ENCODE data around the gene ZSWIM1. TPM values are rescaled to one million over a fixed set of nuclear protein-coding genes. Genes with fewer than 3 reads are reported as not detected.

The ZSWIM1 gene
- total and polyA plus RNA-seq, 10 donors, result 3.7 to 16.1 (median 11.1) TPM

DNA sequence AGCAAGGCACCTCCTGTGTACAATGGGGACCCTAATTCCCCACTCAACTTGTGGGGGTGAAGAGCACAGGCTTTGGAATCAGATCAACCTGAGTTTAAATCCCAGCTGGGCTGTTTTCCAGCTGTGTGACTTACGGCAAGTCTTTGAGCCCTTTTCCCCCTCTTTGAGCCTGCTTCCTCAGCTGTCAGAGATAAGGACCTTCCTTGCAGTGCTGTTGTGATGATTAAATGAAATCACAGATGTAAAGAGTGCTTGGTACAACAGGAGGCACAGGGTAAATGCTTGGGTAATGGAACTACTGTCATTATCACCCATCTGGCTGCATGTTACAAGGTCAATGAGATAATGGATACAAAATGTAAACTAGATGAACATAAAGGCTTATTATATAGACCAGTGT is 44.2 kb upstream of the ZSWIM1 start:
- peaks cover 23 to 76% (median 50%) of the 10 kb centered on the region in 6 donors for H3K4me1 ChIP-seq
- H3K36me3 ChIP-seq, result peaks cover 3 to 41% (median 17%) of the 10 kb centered on the region in 6 donors
- peak overlapping the region in 2 of 8 donors; percentile 23 to 54 for H3K27ac ChIP-seq
- H3K4me3 ChIP-seq, result peak overlapping the region in 1 of 8 donors; percentile 11
- H3K27me3 ChIP-seq (replicated peaks in 1 of 7), result no peaks in the 10 kb centered on the region
- WGBS, 5 donors, result 40 to 83% (median 68%) methylated on average over 1 of the region's 1 CpG
- TF ChIP-seq POLR2AphosphoS5 (IDR thresholded peaks at IDR 0.05), result no peak
- TF ChIP-seq, protein P1, sequence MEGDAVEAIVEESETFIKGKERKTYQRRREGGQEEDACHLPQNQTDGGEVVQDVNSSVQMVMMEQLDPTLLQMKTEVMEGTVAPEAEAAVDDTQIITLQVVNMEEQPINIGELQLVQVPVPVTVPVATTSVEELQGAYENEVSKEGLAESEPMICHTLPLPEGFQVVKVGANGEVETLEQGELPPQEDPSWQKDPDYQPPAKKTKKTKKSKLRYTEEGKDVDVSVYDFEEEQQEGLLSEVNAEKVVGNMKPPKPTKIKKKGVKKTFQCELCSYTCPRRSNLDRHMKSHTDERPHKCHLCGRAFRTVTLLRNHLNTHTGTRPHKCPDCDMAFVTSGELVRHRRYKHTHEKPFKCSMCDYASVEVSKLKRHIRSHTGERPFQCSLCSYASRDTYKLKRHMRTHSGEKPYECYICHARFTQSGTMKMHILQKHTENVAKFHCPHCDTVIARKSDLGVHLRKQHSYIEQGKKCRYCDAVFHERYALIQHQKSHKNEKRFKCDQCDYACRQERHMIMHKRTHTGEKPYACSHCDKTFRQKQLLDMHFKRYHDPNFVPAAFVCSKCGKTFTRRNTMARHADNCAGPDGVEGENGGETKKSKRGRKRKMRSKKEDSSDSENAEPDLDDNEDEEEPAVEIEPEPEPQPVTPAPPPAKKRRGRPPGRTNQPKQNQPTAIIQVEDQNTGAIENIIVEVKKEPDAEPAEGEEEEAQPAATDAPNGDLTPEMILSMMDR (IDR thresholded peaks at IDR 0.05 in 8 of 11, conservative IDR thresholded peaks at IDR 0.05 in 3 of 11), result no peak
- TF ChIP-seq POLR2A (IDR thresholded peaks at IDR 0.05), result no peak
- no peaks in the 10 kb centered on the region for H3K9me3 ChIP-seq
- intact Hi-C loops (cut with DNase I; ENCODE audit: low total_unique reads), result no loop called here
- DNase-seq, result no peak

DNA sequence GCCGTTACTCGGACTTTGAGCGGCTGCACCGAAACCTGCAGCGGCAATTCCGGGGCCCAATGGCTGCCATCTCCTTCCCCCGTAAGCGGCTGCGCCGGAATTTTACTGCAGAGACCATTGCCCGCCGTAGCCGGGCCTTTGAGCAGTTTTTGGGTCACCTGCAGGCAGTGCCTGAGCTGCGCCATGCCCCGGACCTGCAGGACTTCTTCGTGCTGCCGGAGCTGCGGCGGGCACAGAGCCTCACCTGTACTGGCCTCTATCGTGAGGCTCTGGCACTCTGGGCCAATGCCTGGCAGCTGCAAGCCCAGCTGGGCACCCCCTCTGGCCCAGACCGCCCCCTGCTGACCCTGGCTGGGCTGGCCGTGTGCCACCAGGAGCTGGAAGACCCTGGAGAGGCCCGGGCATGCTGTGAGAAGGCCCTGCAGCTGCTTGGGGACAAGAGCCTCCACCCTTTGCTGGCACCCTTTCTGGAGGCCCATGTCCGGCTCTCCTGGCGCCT is 40.3 kb upstream of the ZSWIM1 start:
- no peaks in the 10 kb centered on the region for H3K27me3 ChIP-seq (replicated peaks in 1 of 7)
- H3K4me1 ChIP-seq, result peaks cover 10 to 57% (median 27%) of the 10 kb centered on the region in 6 donors
- H3K36me3 ChIP-seq, result peaks cover 3 to 80% (median 45%) of the 10 kb centered on the region in 6 donors
- DNase-seq, result no peak
- intact Hi-C loops (cut with DNase I; ENCODE audit: low total_unique reads), result no loop called here
- WGBS, 5 donors, result 93 to 97% (median 94%) methylated on average over 14 to 25 of the region's 25 CpGs
- H3K9me3 ChIP-seq, result no peaks in the 10 kb centered on the region
- TF ChIP-seq POLR2AphosphoS5 (IDR thresholded peaks at IDR 0.05), result peak in 1 of 3 donors; percentile 51
- TF ChIP-seq, protein P1 (IDR thresholded peaks at IDR 0.05 in 8 of 11, conservative IDR thresholded peaks at IDR 0.05 in 3 of 11), result no peak
- H3K4me3 ChIP-seq, result no peak overlapping the region
- no peak overlapping the region for H3K27ac ChIP-seq

DNA sequence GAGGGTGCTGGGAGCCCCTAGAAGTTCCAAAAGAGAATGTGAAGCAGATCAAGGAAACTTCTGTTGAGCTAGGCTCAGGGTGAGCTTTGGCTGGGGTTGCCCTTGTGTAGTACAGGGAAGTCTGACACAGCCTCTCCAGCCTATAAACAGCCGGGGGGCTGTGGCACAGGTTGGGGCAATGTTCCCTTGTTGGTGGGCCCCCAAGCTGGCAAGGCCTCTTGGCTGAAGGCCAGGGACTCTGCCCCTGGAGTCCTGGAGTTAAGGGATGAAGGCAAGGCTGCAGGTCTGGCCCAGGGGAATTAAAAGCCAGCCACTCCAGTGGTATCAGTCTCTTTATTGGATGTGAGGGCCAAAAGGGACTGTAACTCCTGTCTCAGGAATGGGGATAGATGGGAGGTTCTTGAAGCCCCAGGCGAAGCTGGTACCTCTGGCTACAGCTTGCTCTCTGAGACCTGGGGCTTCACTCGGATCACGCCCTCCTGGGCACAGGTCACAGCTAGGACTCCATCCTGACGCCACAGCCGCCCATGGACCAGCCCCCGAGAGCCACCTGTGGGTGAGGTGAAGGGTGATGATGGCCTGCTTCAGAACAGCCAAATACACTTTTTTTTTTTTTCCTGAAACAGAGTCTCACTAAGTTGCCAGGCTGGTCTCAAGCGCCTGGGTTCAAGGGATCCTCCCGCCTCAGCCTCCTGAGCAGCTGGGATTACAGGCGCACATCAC is 39.5 kb upstream of the ZSWIM1 start:
- Histone ChIP-seq H3K9me3 (no peaks in the 10 kb centered on the region), H3K4me3 (no peak overlapping the region), H3K4me1 (peaks cover 9 to 50% (median 24%) of the 10 kb centered on the region in 6 donors), H3K36me3 (peaks cover 3 to 89% (median 53%) of the 10 kb centered on the region in 6 donors), H3K27ac (peak overlapping the region in 7 of 8 donors; percentile 9 to 78 (median 58)), H3K27me3 (replicated peaks in 1 of 7) (no peaks in the 10 kb centered on the region)
- no peak for DNase-seq
- peak in 1 of 3 donors; percentile 17 for TF ChIP-seq POLR2AphosphoS5 (IDR thresholded peaks at IDR 0.05)
- TF ChIP-seq, protein P1 (IDR thresholded peaks at IDR 0.05 in 8 of 11, conservative IDR thresholded peaks at IDR 0.05 in 3 of 11), result no peak
- no peak for TF ChIP-seq POLR2A (IDR thresholded peaks at IDR 0.05)
- intact Hi-C loops (cut with DNase I; ENCODE audit: low total_unique reads), result no loop called here
- 83 to 97% (median 93%) methylated on average over 8 to 10 of the region's 10 CpGs for WGBS, 5 donors

DNA sequence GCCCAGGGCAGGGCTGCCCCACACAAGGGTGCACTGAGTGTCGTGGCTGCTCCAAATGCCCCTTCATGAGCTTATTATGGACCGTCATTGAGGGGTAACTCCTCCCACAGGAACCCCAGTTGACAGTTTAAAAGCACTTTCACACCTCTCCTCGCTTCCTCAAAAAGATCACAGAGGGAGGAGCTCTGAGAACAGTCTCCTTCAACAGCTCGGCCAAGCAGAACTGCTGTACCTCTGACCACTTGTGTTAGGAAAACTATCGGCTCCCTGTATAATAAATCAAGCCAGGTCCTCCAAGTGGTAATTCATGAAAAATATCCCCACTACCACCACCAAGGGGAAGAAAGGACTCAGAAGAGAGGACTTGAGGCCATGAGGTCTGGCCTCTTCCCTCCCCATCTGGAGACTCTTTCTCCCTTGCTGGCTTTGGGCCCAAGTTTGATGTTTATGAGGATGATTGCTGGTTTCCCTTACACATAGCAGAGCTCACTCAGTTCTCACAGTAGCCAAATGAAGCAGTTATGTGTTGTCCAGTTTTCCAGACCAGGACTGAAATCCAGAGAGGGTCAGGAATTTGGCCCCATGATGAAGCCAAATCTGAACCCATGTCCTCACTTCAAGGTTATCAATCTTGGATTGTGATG is 38.7 kb upstream of the ZSWIM1 start:
- intact Hi-C loops (cut with DNase I; ENCODE audit: low total_unique reads), result no loop called here
- peaks cover 3 to 96% (median 59%) of the 10 kb centered on the region in 6 donors for H3K36me3 ChIP-seq
- TF ChIP-seq, protein P1 (IDR thresholded peaks at IDR 0.05 in 8 of 11, conservative IDR thresholded peaks at IDR 0.05 in 3 of 11), result no peak
- TF ChIP-seq POLR2AphosphoS5 (IDR thresholded peaks at IDR 0.05) (no peak), POLR2A (IDR thresholded peaks at IDR 0.05) (no peak)
- no peaks in the 10 kb centered on the region for H3K9me3 ChIP-seq
- no peak for DNase-seq
- peak overlapping the region; percentile 9 to 78 (median 52) for H3K27ac ChIP-seq
- H3K4me3 ChIP-seq, result no peak overlapping the region
- no peaks in the 10 kb centered on the region for H3K27me3 ChIP-seq (replicated peaks in 1 of 7)
- 6 to 30% (median 25%) methylated on average over 1 to 5 of the region's 5 CpGs for WGBS, 5 donors
- peaks cover 9 to 48% (median 19%) of the 10 kb centered on the region in 6 donors for H3K4me1 ChIP-seq
